Measurements from ENCODE around the gene HAUS6.

GRCh38 chr9:19149230-19149629 lies 46.5 kb upstream of the HAUS6 start:
- TF ChIP-seq CTCF (IDR thresholded peaks at IDR 0.05), result no peak
- TF ChIP-seq EZH2 (IDR thresholded peaks at IDR 0.05; ENCODE audit: borderline replicate concordance, insufficient read depth, low read depth, low read length, poor library complexity, severe bottlenecking), result no peak

Data from B cell (primary cell).